GM20000 (cell line): ENCODE data around the gene CDH11.

Source experiments
- DNase-seq: peaks from one replicate; pipeline ENCODE4 v3.0.0; 2012; ENCODE audit warnings: low spot score
- TF ChIP-seq, protein P1 (sequence below): IDR thresholded peaks from 2 replicates; pipeline ENCODE4 v1.5.1; 2012; ENCODE audit warnings: mild to moderate bottlenecking, control low read depth; ENCODE audit errors: extremely low read depth, missing control alignments

Gene CDH11

GRCh38 chr16:65083164-65083857 is 38.6 kb downstream of the CDH11 start:
- DNase-seq = no peak
- TF ChIP-seq, protein P1, sequence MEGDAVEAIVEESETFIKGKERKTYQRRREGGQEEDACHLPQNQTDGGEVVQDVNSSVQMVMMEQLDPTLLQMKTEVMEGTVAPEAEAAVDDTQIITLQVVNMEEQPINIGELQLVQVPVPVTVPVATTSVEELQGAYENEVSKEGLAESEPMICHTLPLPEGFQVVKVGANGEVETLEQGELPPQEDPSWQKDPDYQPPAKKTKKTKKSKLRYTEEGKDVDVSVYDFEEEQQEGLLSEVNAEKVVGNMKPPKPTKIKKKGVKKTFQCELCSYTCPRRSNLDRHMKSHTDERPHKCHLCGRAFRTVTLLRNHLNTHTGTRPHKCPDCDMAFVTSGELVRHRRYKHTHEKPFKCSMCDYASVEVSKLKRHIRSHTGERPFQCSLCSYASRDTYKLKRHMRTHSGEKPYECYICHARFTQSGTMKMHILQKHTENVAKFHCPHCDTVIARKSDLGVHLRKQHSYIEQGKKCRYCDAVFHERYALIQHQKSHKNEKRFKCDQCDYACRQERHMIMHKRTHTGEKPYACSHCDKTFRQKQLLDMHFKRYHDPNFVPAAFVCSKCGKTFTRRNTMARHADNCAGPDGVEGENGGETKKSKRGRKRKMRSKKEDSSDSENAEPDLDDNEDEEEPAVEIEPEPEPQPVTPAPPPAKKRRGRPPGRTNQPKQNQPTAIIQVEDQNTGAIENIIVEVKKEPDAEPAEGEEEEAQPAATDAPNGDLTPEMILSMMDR = no peak

DNA sequence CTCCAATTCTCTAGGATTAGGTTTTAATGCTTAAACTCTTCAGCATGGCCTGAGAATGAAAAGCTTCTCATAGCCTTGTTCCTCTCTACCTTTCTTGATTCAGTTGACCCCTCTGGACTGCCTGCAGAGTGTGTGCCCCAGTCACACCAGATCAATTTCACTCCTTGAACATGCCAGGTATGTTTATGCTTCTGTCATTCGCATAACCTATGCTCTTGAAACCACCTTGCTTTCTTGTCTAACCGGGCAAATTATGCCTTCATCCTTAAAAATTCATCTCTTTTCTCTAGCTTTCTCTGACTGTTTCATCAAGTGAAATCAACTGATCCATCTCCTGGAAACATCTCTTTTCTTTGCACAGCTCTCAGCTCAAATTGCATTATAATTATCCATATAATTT is 42.3 kb downstream of the CDH11 start:
- TF ChIP-seq, protein P1 = no peak
- no peak for DNase-seq

- no peak for DNase-seq
- TF ChIP-seq, protein P1 = no peak
These were observed 44.7 kb downstream of the CDH11 start for GRCh38 chr16:65077181-65077580.

DNA sequence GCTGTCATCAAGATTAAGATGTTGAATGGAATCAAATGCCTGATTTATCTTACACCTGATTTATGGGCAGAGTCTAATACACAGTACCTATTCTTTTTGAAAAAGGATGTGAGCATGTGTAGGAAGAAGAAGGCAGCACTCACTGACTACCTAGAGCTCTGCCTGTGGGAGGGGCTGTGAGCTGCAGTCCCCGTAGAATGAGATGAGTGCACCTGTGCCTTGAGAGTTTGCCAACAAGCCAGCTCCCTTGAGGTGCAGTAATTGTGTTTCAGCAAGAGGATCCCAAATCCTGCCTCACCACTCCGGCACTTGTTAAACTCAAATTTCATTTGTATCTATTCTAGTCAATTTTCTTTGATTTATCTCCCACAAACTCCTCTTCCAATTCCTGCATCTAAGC is 46.0 kb downstream of the CDH11 start:
- TF ChIP-seq, protein P1 = no peak
- no peak for DNase-seq

- DNase-seq = no peak
- TF ChIP-seq, protein P1 = no peak
These were observed 50.2 kb downstream of the CDH11 start for GRCh38 chr16:65071433-65072311.

- TF ChIP-seq, protein P1 = no peak
- no peak for DNase-seq
These were observed 50.9 kb downstream of the CDH11 start for GRCh38 chr16:65070831-65071432.

- TF ChIP-seq, protein P1 = no peak
- no peak for DNase-seq
These were observed 52.1 kb downstream of the CDH11 start for GRCh38 chr16:65069766-65070165.
